H1 (cell line): ENCODE data around the gene EFR3B. TPM values are rescaled to one million over a fixed set of nuclear protein-coding genes. Genes with fewer than 3 reads are reported as not detected.

Experiments used
- CTCF ChIA-PET: fragments of 300-600 bp; sonication (Branson Sonifier 250); formaldehyde crosslinking; loops from one replicate; lab custom pipeline; 2021; ENCODE audit not compliant: partially characterized antibody; lab: Charles Lee
- POLR2A ChIA-PET: fragments of 300-600 bp; sonication (Branson Sonifier 250); formaldehyde crosslinking; loops from one replicate; lab custom pipeline; 2021; ENCODE audit warnings: inconsistent platforms; ENCODE audit not compliant: partially characterized antibody; lab: Charles Lee
- DNase-seq, 2 experiments: peaks; one replicate each; pipeline versions ENCODE4 v3.0.0 to v3.0.0-alpha.2; 2010 to 2022; ENCODE audit warnings: low spot score in 2 of 2, low read depth in 1 of 2, mixed read lengths in 1 of 2
- FAIRE-seq: peaks from 2 replicates; lab custom pipeline; 2011; peaks lifted over from hg19 to GRCh38; lab: Jason Lieb, UNC
- H2AFZ ChIP-seq: 2 replicates; pipeline ENCODE4 v1.8.1; 2012; ENCODE audit warnings: low read length, inconsistent platforms
- H2AK5ac ChIP-seq: 2 replicates; pipeline ENCODE4 v1.6.1; 2013; ENCODE audit warnings: low read depth, low read length
- H2BK120ac ChIP-seq: replicated peaks from 2 replicates; pipeline ENCODE3; 2013; ENCODE audit warnings: low read depth, low read length, inconsistent platforms
- H2BK12ac ChIP-seq: 2 replicates; pipeline ENCODE4 v1.6.1; 2013; ENCODE audit warnings: low read depth, low read length
- H2BK15ac ChIP-seq: 2 replicates; pipeline ENCODE4 v1.6.1; 2013; ENCODE audit warnings: low read length
- H2BK20ac ChIP-seq: 2 replicates; pipeline ENCODE4 v1.6.1; 2013; ENCODE audit warnings: low read length
- H2BK5ac ChIP-seq: 2 replicates; pipeline ENCODE4 v1.6.1; 2013; ENCODE audit warnings: low read depth, low read length
- H3K14ac ChIP-seq: 2 replicates; pipeline ENCODE4 v1.6.1; 2013; ENCODE audit warnings: inconsistent platforms; ENCODE audit not compliant: insufficient read length
- H3K18ac ChIP-seq: 2 replicates; pipeline ENCODE4 v1.6.1; 2013; ENCODE audit warnings: low read length; ENCODE audit errors: extremely low read depth
- H3K23ac ChIP-seq: 2 replicates; pipeline ENCODE4 v1.6.1; 2013; ENCODE audit warnings: inconsistent platforms; ENCODE audit not compliant: insufficient read length
- H3K23me2 ChIP-seq: 2 replicates; pipeline ENCODE4 v1.6.1; 2013; ENCODE audit warnings: low read depth, low read length
- H3K27ac ChIP-seq: 2 replicates; pipeline ENCODE4 v1.6.1; 2011; ENCODE audit warnings: low read depth, low read length, inconsistent platforms
- H3K27me3 ChIP-seq, 4 experiments: replicated peaks in 1 of 4; 1 replicate in 1 of 4; 2 replicates in 3 of 4; pipeline versions ENCODE4 v1.6.1 to v1.8.1; 2011 to 2013; ENCODE audit warnings: low read length in 3 of 4, mild to moderate bottlenecking in 3 of 4, inconsistent platforms in 2 of 4, mixed read lengths in 2 of 4, moderate library complexity in 1 of 4; ENCODE audit not compliant: control insufficient read depth in 3 of 4, insufficient read depth in 3 of 4; ENCODE audit errors: extremely low read depth in 1 of 4
- H3K36me3 ChIP-seq, 4 experiments: 2 replicates each; pipeline versions ENCODE4 v1.6.1 to v1.8.1; 2011 to 2013; ENCODE audit warnings: mild to moderate bottlenecking in 4 of 4, low read length in 3 of 4, moderate library complexity in 2 of 4, control low read depth in 1 of 4, inconsistent platforms in 1 of 4; ENCODE audit not compliant: insufficient read depth in 4 of 4, control insufficient read depth in 2 of 4
- H3K4ac ChIP-seq: replicated peaks from 2 replicates; pipeline ENCODE3; 2013; ENCODE audit warnings: low read length, low read depth, mixed read lengths, inconsistent platforms; ENCODE audit not compliant: insufficient read length
- H3K4me1 ChIP-seq, 4 experiments: replicated peaks in 1 of 4; 1 replicate in 1 of 4; 2 replicates in 3 of 4; pipeline versions ENCODE4 v1.6.1 to v1.8.1; 2011 to 2013; ENCODE audit warnings: low read length in 3 of 4, inconsistent platforms in 2 of 4, mixed read lengths in 1 of 4; ENCODE audit not compliant: insufficient read depth in 4 of 4, control insufficient read depth in 3 of 4
- H3K4me2 ChIP-seq, 2 experiments: 2 replicates each; pipeline versions ENCODE4 v1.6.1 to v1.8.1; 2011 to 2013; ENCODE audit warnings: low read depth in 2 of 2, low read length in 2 of 2, control low read depth in 1 of 2, inconsistent platforms in 1 of 2, mild to moderate bottlenecking in 1 of 2; ENCODE audit not compliant: insufficient read depth in 1 of 2
- H3K4me3 ChIP-seq, 4 experiments: fragments of 200-600, 300-600 bp in 1 of 4; sonication (generic), shearing (Covaris generic), sonication (Bioruptor Twin) in 1 of 4; 2 replicates each; pipeline versions ENCODE4 v1.5.1 to v1.8.1; 2011 to 2016; ENCODE audit warnings: low read length in 4 of 4, low read depth in 3 of 4, control low read depth in 2 of 4, inconsistent platforms in 2 of 4, mild to moderate bottlenecking in 2 of 4, mixed read lengths in 1 of 4, moderate library complexity in 1 of 4; ENCODE audit not compliant: insufficient read depth in 2 of 4; ENCODE audit errors: extremely low read depth in 1 of 4
- H3K56ac ChIP-seq: replicated peaks from 2 replicates; pipeline ENCODE3; 2013; ENCODE audit warnings: low read depth, mild to moderate bottlenecking, mixed read lengths, low read length, inconsistent platforms; ENCODE audit not compliant: insufficient read length
- H3K79me1 ChIP-seq: 2 replicates; pipeline ENCODE4 v1.6.1; 2013; ENCODE audit warnings: low read depth, low read length, control low read depth
- H3K79me2 ChIP-seq, 2 experiments: 2 replicates each; pipeline versions ENCODE4 v1.6.1 to v1.8.1; 2012 to 2013; ENCODE audit warnings: low read length in 2 of 2, mild to moderate bottlenecking in 2 of 2, inconsistent platforms in 1 of 2; ENCODE audit not compliant: insufficient read depth in 2 of 2, control insufficient read depth in 1 of 2
- H3K9ac ChIP-seq, 4 experiments: replicated peaks in 1 of 4; 1 replicate in 1 of 4; 2 replicates in 3 of 4; pipeline versions ENCODE4 v1.6.1 to v1.8.1; 2011 to 2013; ENCODE audit warnings: low read depth in 3 of 4, low read length in 3 of 4, control low read depth in 2 of 4, mild to moderate bottlenecking in 2 of 4, moderate library complexity in 2 of 4, inconsistent platforms in 1 of 4; ENCODE audit errors: extremely low read depth in 1 of 4
- H3K9me3 ChIP-seq, 2 experiments: 2 replicates each; pipeline versions ENCODE4 v1.6.1 to v1.8.1; 2012 to 2013; ENCODE audit warnings: mild to moderate bottlenecking in 2 of 2, moderate library complexity in 2 of 2, control low read depth in 1 of 2, inconsistent platforms in 1 of 2, low read depth in 1 of 2, low read length in 1 of 2, mixed read lengths in 1 of 2; ENCODE audit not compliant: insufficient read depth in 2 of 2
- H4K20me1 ChIP-seq, 2 experiments: replicated peaks in 1 of 2; 2 replicates each; pipeline versions ENCODE3 to v1.8.1; 2011 to 2013; ENCODE audit warnings: inconsistent platforms in 2 of 2, low read length in 2 of 2, mild to moderate bottlenecking in 1 of 2; ENCODE audit not compliant: insufficient read depth in 2 of 2, control insufficient read depth in 1 of 2
- H4K5ac ChIP-seq: 2 replicates; pipeline ENCODE4 v1.6.1; 2013; ENCODE audit warnings: low read length, low read depth, mixed read lengths, inconsistent platforms; ENCODE audit not compliant: insufficient read length
- H4K8ac ChIP-seq: 2 replicates; pipeline ENCODE4 v1.8.0; 2013; ENCODE audit warnings: mild to moderate bottlenecking, moderate library complexity, low read length, inconsistent platforms; ENCODE audit not compliant: insufficient read depth; ENCODE audit errors: extremely low read depth
- H4K91ac ChIP-seq: replicated peaks from 2 replicates; pipeline ENCODE3; 2013; ENCODE audit warnings: low read length, mixed read lengths, inconsistent platforms; ENCODE audit not compliant: insufficient read length
- POLR2A ChIP-seq, 2 experiments: IDR thresholded peaks; 1 replicate in 1 of 2; 2 replicates in 1 of 2; pipeline ENCODE4 v1.6.1; 2011; ENCODE audit warnings: low read depth in 2 of 2, low read length in 2 of 2, mild to moderate bottlenecking in 2 of 2; ENCODE audit errors: control extremely low read depth in 1 of 2
- SIX5 ChIP-seq: IDR thresholded peaks from 2 replicates; pipeline ENCODE4 v1.6.1; 2011; ENCODE audit warnings: mild to moderate bottlenecking, low read depth, low read length
- WGBS, 2 experiments: shearing (Covaris generic) in 1 of 2; methylation state at CpG; one replicate each; pipeline versions ENCODE4 v1.1.6 to v1.1.7; 2013 to 2015; ENCODE audit warnings: low lambda C conversion rate in 2 of 2, mixed read lengths in 2 of 2, inconsistent platforms in 1 of 2, low coverage in 1 of 2, missing lambda C conversion rate in 1 of 2; ENCODE audit not compliant: insufficient replicate concordance in 2 of 2, insufficient coverage in 1 of 2, insufficient read length in 1 of 2; ENCODE audit errors: extremely low coverage in 1 of 2, missing lambda C conversion rate in 1 of 2; 5-methylcytosine and 5-hydroxymethylcytosine counted together
- polyA plus RNA-seq, 7 experiments: library from polyadenylated mRNA; depleted of rRNA in 3 of 7; stranded (reverse) in 5 of 7; unstranded in 2 of 7; fragments of >200 nt in 5 of 7; fragments of 200-250 nt in 2 of 7; gene quantifications; 1 replicate in 5 of 7; 2 replicates in 1 of 7; 4 replicates in 1 of 7; pipeline versions ENCODE4 v1.2.1 to v1.2.3, GENCODE V29; 2011 to 2013; ENCODE audit warnings: missing spikeins in 2 of 7, mixed read lengths in 2 of 7
- total RNA-seq: library from RNA; stranded (reverse); fragmentation: NEBNext Ultra II Directional; extraction: Animal tissue kit (Norgen Biotek cat#: 25700); gene quantifications from 2 replicates; pipeline ENCODE4 v1.2.1, GENCODE V29; 2021

EFR3B gene
- total and polyA plus RNA-seq, 2 of the 8 experiments (the other 6 are each of a cell fraction or from before 2014, with no cell fraction given): 3.4 to 9.6 TPM

DNA sequence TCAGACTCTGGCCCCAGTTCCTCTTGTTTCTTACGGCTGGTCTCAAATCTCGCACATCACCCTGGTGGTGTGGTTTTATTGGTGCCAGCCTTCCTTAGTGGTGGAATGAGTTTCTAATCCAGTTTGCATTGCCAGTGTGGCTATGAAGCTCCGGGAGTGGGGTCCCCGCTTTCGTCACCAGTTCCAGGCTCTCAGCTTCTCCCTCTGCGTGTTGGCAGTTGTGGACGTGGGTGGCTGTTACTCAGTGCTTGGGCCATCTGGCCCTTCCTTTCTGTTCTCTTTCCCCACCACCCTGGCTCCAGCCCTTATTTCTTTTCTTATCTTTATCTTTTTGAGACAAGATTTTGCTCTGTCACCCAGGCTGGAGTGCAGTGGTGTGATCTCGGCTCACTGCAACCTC is 30.1 kb downstream of the EFR3B start:
- no peaks in the 10 kb centered on the region for H3K27me3 ChIP-seq
- no peak overlapping the region for H3K56ac ChIP-seq
- no peak overlapping the region for H3K4ac ChIP-seq
- H3K79me1 ChIP-seq: no peaks in the 10 kb centered on the region
- no peaks in the 10 kb centered on the region for H4K20me1 ChIP-seq
- no peak overlapping the region for H2BK120ac ChIP-seq
- no peak overlapping the region for H3K18ac ChIP-seq
- no peaks in the 10 kb centered on the region for H3K79me2 ChIP-seq
- H3K27ac ChIP-seq: no peak overlapping the region
- no peak overlapping the region for H2AFZ ChIP-seq
- H3K23ac ChIP-seq: no peak overlapping the region
- FAIRE-seq (no peak), DNase-seq (no peak)
- H2AK5ac ChIP-seq: no peak overlapping the region
- H3K9ac ChIP-seq: no peak overlapping the region
- WGBS, 2 experiments: 89% methylated on average over 8 of the region's 8 CpGs; no CpG with 5 or more reads in 1 of the 2 experiments
- no peaks in the 10 kb centered on the region for H3K36me3 ChIP-seq
- no peak overlapping the region for H4K91ac ChIP-seq
- no peak overlapping the region for H3K4me2 ChIP-seq
- H4K5ac ChIP-seq: no peak overlapping the region
- no peak overlapping the region for H3K4me3 ChIP-seq
- no peaks in the 10 kb centered on the region for H3K9me3 ChIP-seq
- ChIA-PET CTCF (interaction anchor here (1.0 to 1.9 kb wide), 3 partner anchors 16 to 92 kb away, joined by 4 to 8 read pairs (median 4); partner anchors contain the start of gene EFR3B), POLR2A (no interaction called here)
- H2BK12ac ChIP-seq: no peak overlapping the region
- no peak overlapping the region for H2BK20ac ChIP-seq
- no peak overlapping the region for H3K14ac ChIP-seq
- TF ChIP-seq SIX5 (no peak), POLR2A (IDR thresholded peaks at IDR 0.05; ENCODE audit: control extremely low read depth in 1 of 2, low read depth in 2 of 2, low read length in 2 of 2) (no peak)
- no peaks in the 10 kb centered on the region for H3K23me2 ChIP-seq
- H3K4me1 ChIP-seq: no peaks in the 10 kb centered on the region
- no peak overlapping the region for H2BK15ac ChIP-seq
- H4K8ac ChIP-seq: no peak overlapping the region
- H2BK5ac ChIP-seq: no peak overlapping the region
